Body of pancreas (tissue), 4 donors: ENCODE measurements around the gene MIEF2. TPM values are rescaled to one million over a fixed set of nuclear protein-coding genes. Genes with fewer than 3 reads are reported as not detected.

ENCODE experiments used
- ATAC-seq: fragments of 150-250 bp; one replicate; pipeline ENCODE4 v1.9.1; 2016
- DNase-seq, 4 donors: peaks; one replicate each; pipeline ENCODE4 v3.0.0-alpha.2; 2019
- H3K27ac ChIP-seq, 4 donors: fragments of 200-600 bp; sonication (generic); 1 replicate in 3 of 4; 2 replicates in 1 of 4; pipeline versions ENCODE4 v1.5.1 to v1.6.1; 2016 to 2019; ENCODE audit warnings: mild to moderate bottlenecking in 1 of 4, mixed read lengths in 1 of 4, moderate library complexity in 1 of 4
- H3K27me3 ChIP-seq, 2 donors: fragments of 200-600 bp; sonication (generic); one replicate each; pipeline ENCODE4 v1.6.0; 2016; ENCODE audit warnings: mild to moderate bottlenecking in 1 of 2
- H3K36me3 ChIP-seq, 2 donors: fragments of 200-600 bp; sonication (generic); replicated peaks in 1 of 2; 2 replicates each; pipeline ENCODE4 v1.5.1; 2016; ENCODE audit warnings: low read depth in 2 of 2; ENCODE audit not compliant: insufficient read depth in 1 of 2
- H3K4me1 ChIP-seq: fragments of 200-600 bp; sonication (generic); one replicate; pipeline ENCODE4 v1.6.0; 2016
- H3K4me3 ChIP-seq, 2 donors: fragments of 200-600 bp; sonication (generic); 1 replicate in 1 of 2; 2 replicates in 1 of 2; pipeline ENCODE4 v1.5.1; 2016 to 2019
- H3K9me3 ChIP-seq, 3 donors: fragments of 200-600 bp; sonication (generic); 1 replicate in 2 of 3; 2 replicates in 1 of 3; pipeline ENCODE4 v1.5.1; 2016
- CTCF ChIP-seq, 7 experiments: fragments of 450-650 bp in 4 of 7; fragments of 200-600 bp in 3 of 7; sonication (generic) in 3 of 7; IDR thresholded peaks; one replicate each; pipeline ENCODE4 v1.5.1; 2016 to 2019; ENCODE audit warnings: antibody characterized with exemption in 7 of 7
- POLR2A ChIP-seq, 3 donors: fragments of 450-650 bp; IDR thresholded peaks; one replicate each; pipeline ENCODE4 v1.6.1; 2016; ENCODE audit warnings: antibody characterized with exemption in 3 of 3, mild to moderate bottlenecking in 2 of 3
- WGBS, 2 donors: methylation state at CpG; one replicate each; pipeline ENCODE4 v1.1.5; 2017; 5-methylcytosine and 5-hydroxymethylcytosine counted together
- intact Hi-C: fragments of 100-400 bp; cut with DNase I; formaldehyde crosslinking; loops from one replicate; pipeline ENCODE4 v1.15.1; 2023
- total RNA-seq, 2 donors: library from RNA; depleted of rRNA; stranded (reverse); fragments of >200 nt; gene quantifications; one replicate each; pipeline ENCODE4 v1.1.0, GENCODE V29; 2016

MIEF2 gene
- total RNA-seq, 2 donors from 2014 or later: 16.2 to 21.8 TPM

GRCh38 chr17:18315562-18315922 is 55.1 kb downstream of the MIEF2 start:
- Histone ChIP-seq H3K4me1 (peaks cover 77% of the 10 kb centered on the region), H3K27me3 (no peaks in the 10 kb centered on the region), H3K27ac (peak overlapping the region; percentile 56 to 92 (median 82)), H3K4me3 (peak overlapping the region; percentile 78 to 79), H3K36me3 (no peaks in the 10 kb centered on the region), H3K9me3 (no peaks in the 10 kb centered on the region)
- ATAC-seq (no peak), DNase-seq (peak in 1 of 4 donors; percentile 41)
- 4 to 5% methylated on average over 12 to 18 of the region's 18 CpGs for WGBS, 2 donors
- intact Hi-C loops: no loop called here
- TF ChIP-seq POLR2A (IDR thresholded peaks at IDR 0.05) (no peak), CTCF (IDR thresholded peaks at IDR 0.05) (no peak)

- Histone ChIP-seq H3K36me3 (no peaks in the 10 kb centered on the region), H3K27me3 (no peaks in the 10 kb centered on the region), H3K27ac (peak overlapping the region; percentile 56 to 92 (median 82)), H3K4me3 (peak overlapping the region in 1 of 2 donors; percentile 79), H3K4me1 (peaks cover 81% of the 10 kb centered on the region), H3K9me3 (no peaks in the 10 kb centered on the region)
- WGBS, 2 donors: 51 to 62% methylated on average over 11 of the region's 11 CpGs
- TF ChIP-seq POLR2A (IDR thresholded peaks at IDR 0.05): no peak
- TF ChIP-seq CTCF (IDR thresholded peaks at IDR 0.05): no peak
- intact Hi-C loops: no loop called here
- DNase-seq (no peak), ATAC-seq (no peak)
Observed at GRCh38 chr17:18315961-18316360, 55.5 kb downstream of the MIEF2 start.

Other genes with a start within 250 kb of the MIEF2 start
- gene ATPAF2, start 221.5 kb upstream of the MIEF2 start, total RNA-seq: 10 to 100 TPM; 10.9 to 34.3 TPM
- 10 to 100 TPM in 1 of 2 donors, 1 to 10 TPM in 1; 3.6 to 20.4 TPM for gene GID4, start 221.3 kb upstream of the MIEF2 start, total RNA-seq
- gene DRG2, start 172.7 kb upstream of the MIEF2 start, total RNA-seq: 10 to 100 TPM; 17.8 to 30.1 TPM
- gene MYO15A, start 151.9 kb upstream of the MIEF2 start, total RNA-seq: 1 to 10 TPM in 1 of 2 donors, under 1 TPM in 1; under 0.01 to 1.3 TPM
- 10 to 100 TPM; 45.4 to 48.8 TPM for gene ALKBH5, start 76.8 kb upstream of the MIEF2 start, total RNA-seq
- gene LLGL1, start 35.0 kb upstream of the MIEF2 start, total RNA-seq: 10 to 100 TPM in 1 of 2 donors, 1 to 10 TPM in 1; 6.6 to 11.4 TPM
- 100 to 1,000 TPM; 154 to 173 TPM for gene FLII, start 1.9 kb upstream of the MIEF2 start, total RNA-seq
- 10 to 100 TPM; 13.2 to 22.3 TPM for gene TOP3A, start 54.3 kb downstream of the MIEF2 start, total RNA-seq
- 1 to 10 TPM; 7.9 to 9.1 TPM for gene SMCR8, start 54.6 kb downstream of the MIEF2 start, total RNA-seq
- gene SHMT1, start 102.9 kb downstream of the MIEF2 start, total RNA-seq: 10 to 100 TPM; 10.1 to 16.5 TPM
- gene EVPLL, start 117.1 kb downstream of the MIEF2 start, total RNA-seq: not detected
- not detected for gene LGALS9C, start 216.1 kb downstream of the MIEF2 start, total RNA-seq